DND-41 (cell line): Measurements from ENCODE around the gene GBA2.

Experiments
- ATAC-seq: fragments of 200-7000 bp; cut with Tn5 transposase; 3 replicates; pipeline ENCODE4 v1.9.1; 2021; ENCODE audit warnings: low read depth; ENCODE audit not compliant: insufficient read depth
- DNase-seq: peaks from one replicate; pipeline ENCODE4 v3.0.0-alpha.2; 2020
- H2AFZ ChIP-seq: 2 replicates; pipeline ENCODE4 v1.6.0; 2012; ENCODE audit warnings: low read depth, low read length
- H3K27ac ChIP-seq: 2 replicates; pipeline ENCODE4 v1.5.1; 2012; ENCODE audit warnings: low read length, inconsistent platforms
- H3K27me3 ChIP-seq: fragments of 200-600 bp; sonication (generic); 2 replicates; pipeline ENCODE4 v1.6.0; 2012; ENCODE audit warnings: low read length, mild to moderate bottlenecking, inconsistent platforms; ENCODE audit not compliant: insufficient read depth, poor library complexity
- H3K36me3 ChIP-seq: 2 replicates; pipeline ENCODE4 v1.5.1; 2012; ENCODE audit warnings: low read length, inconsistent platforms; ENCODE audit not compliant: insufficient read depth
- H3K4me1 ChIP-seq: 2 replicates; pipeline ENCODE4 v1.5.1; 2012; ENCODE audit warnings: mild to moderate bottlenecking, low read length; ENCODE audit not compliant: insufficient read depth
- H3K4me2 ChIP-seq: 2 replicates; pipeline ENCODE4 v1.6.0; 2012; ENCODE audit warnings: mild to moderate bottlenecking, moderate library complexity, low read length, inconsistent platforms; ENCODE audit not compliant: insufficient read depth
- H3K4me3 ChIP-seq, 2 experiments: fragments of 200-600 bp in 1 of 2; shearing (Covaris generic) in 1 of 2; 2 replicates each; pipeline ENCODE4 v1.5.1; 2012 to 2016; ENCODE audit warnings: inconsistent platforms in 2 of 2, low read length in 2 of 2, mild to moderate bottlenecking in 2 of 2, low read depth in 1 of 2, moderate library complexity in 1 of 2
- H3K79me2 ChIP-seq: 2 replicates; pipeline ENCODE4 v1.6.0; 2012; ENCODE audit warnings: low read length, inconsistent platforms; ENCODE audit not compliant: insufficient read depth
- H3K9ac ChIP-seq: 2 replicates; pipeline ENCODE4 v1.6.0; 2012; ENCODE audit warnings: low read depth, mild to moderate bottlenecking, inconsistent platforms, low read length, moderate library complexity
- H3K9me3 ChIP-seq: 2 replicates; pipeline ENCODE4 v1.5.1; 2012; ENCODE audit warnings: low read length, moderate library complexity, mild to moderate bottlenecking, inconsistent platforms; ENCODE audit not compliant: insufficient read depth, severe bottlenecking
- H4K20me1 ChIP-seq: 2 replicates; pipeline ENCODE4 v1.6.0; 2012; ENCODE audit warnings: low read length; ENCODE audit not compliant: insufficient read depth
- CTCF ChIP-seq: IDR thresholded peaks from 2 replicates; pipeline ENCODE4 v1.5.1; 2012; ENCODE audit warnings: borderline replicate concordance, low read length, moderate library complexity, mild to moderate bottlenecking; ENCODE audit not compliant: poor library complexity, severe bottlenecking; ENCODE audit errors: extremely low read depth
- EZH2 ChIP-seq: IDR thresholded peaks from 3 replicates; pipeline ENCODE4 v1.6.1; 2012; ENCODE audit warnings: borderline replicate concordance, low read depth, mild to moderate bottlenecking, moderate library complexity, low read length, inconsistent platforms; ENCODE audit not compliant: severe bottlenecking

The GBA2 gene

GRCh38 chr9:35766997-35767396, 18.0 kb upstream of the GBA2 start:
- Histone ChIP-seq H3K9me3 (no peaks in the 10 kb centered on the region), H3K27ac (no peak overlapping the region), H2AFZ (no peak overlapping the region), H3K4me2 (no peak overlapping the region), H3K4me1 (no peaks in the 10 kb centered on the region), H4K20me1 (peaks cover 3% of the 10 kb centered on the region), H3K27me3 (no peaks in the 10 kb centered on the region), H3K4me3 (no peak overlapping the region), H3K36me3 (peaks cover 3% of the 10 kb centered on the region; the same call in 1 of the 2 replicates), H3K79me2 (peaks cover 36% of the 10 kb centered on the region), H3K9ac (no peak overlapping the region)
- TF ChIP-seq EZH2 (no peak), CTCF (no peak)
- ATAC-seq (no peak), DNase-seq (no peak)

- ATAC-seq (no peak), DNase-seq (no peak)
- H3K4me3 ChIP-seq: no peak overlapping the region
- H3K4me1 ChIP-seq: no peaks in the 10 kb centered on the region
- no peak overlapping the region for H3K4me2 ChIP-seq
- H3K79me2 ChIP-seq: peaks cover 49% of the 10 kb centered on the region
- no peak overlapping the region for H2AFZ ChIP-seq
- no peak overlapping the region for H3K27ac ChIP-seq
- H4K20me1 ChIP-seq: peaks cover 4% of the 10 kb centered on the region; the same call in 1 of the 2 replicates
- H3K27me3 ChIP-seq: no peaks in the 10 kb centered on the region
- H3K9ac ChIP-seq: no peak overlapping the region
- peaks cover 3% of the 10 kb centered on the region; the same call in 1 of the 2 replicates for H3K36me3 ChIP-seq
- H3K9me3 ChIP-seq: no peaks in the 10 kb centered on the region
- TF ChIP-seq CTCF (no peak), EZH2 (no peak)
These were observed 14.8 kb upstream of the GBA2 start for GRCh38 chr9:35763803-35764202.

GRCh38 chr9:35763181-35763580, 14.2 kb upstream of the GBA2 start:
- H3K27ac ChIP-seq: no peak overlapping the region
- peaks cover 53% of the 10 kb centered on the region for H3K79me2 ChIP-seq

More at GRCh38 chr9:35763181-35763580, 14.2 kb upstream of the GBA2 start:
- DNase-seq (no peak), ATAC-seq (no peak)
- no peak overlapping the region for H2AFZ ChIP-seq
- peaks cover 5% of the 10 kb centered on the region for H3K4me1 ChIP-seq
- no peaks in the 10 kb centered on the region for H3K27me3 ChIP-seq
- peaks cover 4% of the 10 kb centered on the region; the same call in 1 of the 2 replicates for H4K20me1 ChIP-seq
- H3K9me3 ChIP-seq: no peaks in the 10 kb centered on the region
- peaks cover 3% of the 10 kb centered on the region; the same call in 1 of the 2 replicates for H3K36me3 ChIP-seq
- no peak overlapping the region for H3K9ac ChIP-seq
- TF ChIP-seq CTCF (no peak), EZH2 (no peak)
- H3K4me3 ChIP-seq: no peak overlapping the region
- no peak overlapping the region for H3K4me2 ChIP-seq
